ENCODE data around the gene SFXN3. TPM values are rescaled to one million over a fixed set of nuclear protein-coding genes. Genes with fewer than 3 reads are reported as not detected.

Gene SFXN3
- total and polyA plus RNA-seq, 2 experiments from 2014 or later, result 0.68 to 3.8 TPM

GRCh38 chr10:101001659-101002035, 29.4 kb upstream of the SFXN3 start:
- H3K79me2 ChIP-seq (replicated peaks; ENCODE audit: insufficient read depth), result peaks cover 22% of the 10 kb centered on the region
- H3F3A ChIP-seq (replicated peaks; ENCODE audit: low read depth), result peaks cover 16% of the 10 kb centered on the region
- peak overlapping the region; percentile 96; the same call in 2 of the 3 replicates for H3K4me3 Mint-ChIP-seq
- H3K27ac Mint-ChIP-seq, result no peak overlapping the region
- H2AFZ ChIP-seq, result no peak overlapping the region
- no peak overlapping the region for H3K27ac ChIP-seq (ENCODE audit: low read depth)
- H3K36me3 Mint-ChIP-seq (ENCODE audit: low read depth), result peaks cover 38% of the 10 kb centered on the region
- peaks cover 16% of the 10 kb centered on the region for H3K27me3 Mint-ChIP-seq (ENCODE audit: insufficient read depth, low read depth, poor library complexity)
- H3K4me3 ChIP-seq, result no peak overlapping the region
- no peaks in the 10 kb centered on the region; the same call in 1 of the 2 replicates for H3K36me3 ChIP-seq (ENCODE audit: insufficient read depth)
- ATAC-seq (no peak), DNase-seq (ENCODE audit: low spot score) (no peak)
- TF ChIP-seq ETS1 (IDR thresholded peaks at IDR 0.05) (no peak), EZH2 (IDR thresholded peaks at IDR 0.05; ENCODE audit: low read depth, unreplicated experiment) (no peak), STAT1 (IDR thresholded peaks at IDR 0.05; ENCODE audit: unreplicated experiment) (no peak), CREB1 (CRISPR knock-in tag; IDR thresholded peaks at IDR 0.05; ENCODE audit: low read depth) (no peak), NANOG (IDR thresholded peaks at IDR 0.05; ENCODE audit: borderline replicate concordance) (no peak)
- TF ChIP-seq, protein P1, sequence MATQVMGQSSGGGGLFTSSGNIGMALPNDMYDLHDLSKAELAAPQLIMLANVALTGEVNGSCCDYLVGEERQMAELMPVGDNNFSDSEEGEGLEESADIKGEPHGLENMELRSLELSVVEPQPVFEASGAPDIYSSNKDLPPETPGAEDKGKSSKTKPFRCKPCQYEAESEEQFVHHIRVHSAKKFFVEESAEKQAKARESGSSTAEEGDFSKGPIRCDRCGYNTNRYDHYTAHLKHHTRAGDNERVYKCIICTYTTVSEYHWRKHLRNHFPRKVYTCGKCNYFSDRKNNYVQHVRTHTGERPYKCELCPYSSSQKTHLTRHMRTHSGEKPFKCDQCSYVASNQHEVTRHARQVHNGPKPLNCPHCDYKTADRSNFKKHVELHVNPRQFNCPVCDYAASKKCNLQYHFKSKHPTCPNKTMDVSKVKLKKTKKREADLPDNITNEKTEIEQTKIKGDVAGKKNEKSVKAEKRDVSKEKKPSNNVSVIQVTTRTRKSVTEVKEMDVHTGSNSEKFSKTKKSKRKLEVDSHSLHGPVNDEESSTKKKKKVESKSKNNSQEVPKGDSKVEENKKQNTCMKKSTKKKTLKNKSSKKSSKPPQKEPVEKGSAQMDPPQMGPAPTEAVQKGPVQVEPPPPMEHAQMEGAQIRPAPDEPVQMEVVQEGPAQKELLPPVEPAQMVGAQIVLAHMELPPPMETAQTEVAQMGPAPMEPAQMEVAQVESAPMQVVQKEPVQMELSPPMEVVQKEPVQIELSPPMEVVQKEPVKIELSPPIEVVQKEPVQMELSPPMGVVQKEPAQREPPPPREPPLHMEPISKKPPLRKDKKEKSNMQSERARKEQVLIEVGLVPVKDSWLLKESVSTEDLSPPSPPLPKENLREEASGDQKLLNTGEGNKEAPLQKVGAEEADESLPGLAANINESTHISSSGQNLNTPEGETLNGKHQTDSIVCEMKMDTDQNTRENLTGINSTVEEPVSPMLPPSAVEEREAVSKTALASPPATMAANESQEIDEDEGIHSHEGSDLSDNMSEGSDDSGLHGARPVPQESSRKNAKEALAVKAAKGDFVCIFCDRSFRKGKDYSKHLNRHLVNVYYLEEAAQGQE (IDR thresholded peaks at IDR 0.05; ENCODE audit: unreplicated experiment), result no peak
- peaks cover 21% of the 10 kb centered on the region for H3K4me1 ChIP-seq (ENCODE audit: insufficient read depth)
- 0 out of 2 replicates have a peak overlapping the region, but pooled peaks have one; percentile 92 for H3K4me2 ChIP-seq
- no peaks in the 10 kb centered on the region for H3K27me3 ChIP-seq (ENCODE audit: insufficient read depth)
- no peaks in the 10 kb centered on the region; the same call in 2 of the 3 replicates for H3K9me3 Mint-ChIP-seq
- 0 out of 2 replicates have a peak, but pooled peaks cover 7% of the 10 kb centered on the region for H4K20me1 ChIP-seq (replicated peaks; ENCODE audit: insufficient read depth)
- no peaks in the 10 kb centered on the region for H3K9me2 ChIP-seq (ENCODE audit: insufficient read depth)
- H3K4me1 Mint-ChIP-seq, result peaks cover 14% of the 10 kb centered on the region

- DNase-seq (ENCODE audit: low spot score), result no peak
- Histone ChIP-seq H2AFZ (no peak overlapping the region), H3K9me2 (ENCODE audit: insufficient read depth) (no peaks in the 10 kb centered on the region), H3K4me2 (no peak overlapping the region), H4K20me1 (replicated peaks; ENCODE audit: insufficient read depth) (0 out of 2 replicates have a peak, but pooled peaks cover 7% of the 10 kb centered on the region), H3K4me3 (no peak overlapping the region), H3K36me3 (ENCODE audit: insufficient read depth) (no peaks in the 10 kb centered on the region; the same call in 1 of the 2 replicates), H3F3A (replicated peaks; ENCODE audit: low read depth) (peaks cover 15% of the 10 kb centered on the region; the same call in 1 of the 2 replicates), H3K27ac (ENCODE audit: low read depth) (no peak overlapping the region), H3K27me3 (ENCODE audit: insufficient read depth) (no peaks in the 10 kb centered on the region), H3K79me2 (replicated peaks; ENCODE audit: insufficient read depth) (peaks cover 22% of the 10 kb centered on the region), H3K4me1 (ENCODE audit: insufficient read depth) (peaks cover 21% of the 10 kb centered on the region)
- Mint-ChIP-seq H3K27me3 (ENCODE audit: insufficient read depth, low read depth, poor library complexity) (peaks cover 15% of the 10 kb centered on the region), H3K27ac (no peak overlapping the region), H3K9me3 (no peaks in the 10 kb centered on the region; the same call in 2 of the 3 replicates), H3K4me3 (no peak overlapping the region), H3K4me1 (peaks cover 13% of the 10 kb centered on the region), H3K36me3 (ENCODE audit: low read depth) (peaks cover 38% of the 10 kb centered on the region)
- no peak for ATAC-seq
- TF ChIP-seq EZH2phosphoT487 (IDR thresholded peaks at IDR 0.05; ENCODE audit: unreplicated experiment) (no peak), POLR2AphosphoS5 (IDR thresholded peaks at IDR 0.05; ENCODE audit: low read depth) (no peak), CREB1 (CRISPR knock-in tag; IDR thresholded peaks at IDR 0.05; ENCODE audit: low read depth) (no peak), STAT1 (IDR thresholded peaks at IDR 0.05; ENCODE audit: unreplicated experiment) (no peak), JUNB (IDR thresholded peaks at IDR 0.05; ENCODE audit: unreplicated experiment) (no peak), CTCF (conservative IDR thresholded peaks at IDR 0.05; ENCODE audit: low read depth in 2 of 2) (no peak)
- TF ChIP-seq, protein P1 (IDR thresholded peaks at IDR 0.05; ENCODE audit: unreplicated experiment), result no peak
Measured at GRCh38 chr10:101002456-101002855, 28.6 kb upstream of the SFXN3 start.
